ENCODE results near the gene PLG. TPM values are rescaled to one million over a fixed set of nuclear protein-coding genes. Genes with fewer than 3 reads are reported as not detected.
"Not testable (repeated sequence)": the region's sequence is repeated elsewhere in the genome, so short reads cannot be mapped to it uniquely, and the experiment has no call there.

The PLG gene
- total RNA-seq, 1 donor from 2014 or later: 0.16 TPM

GRCh38 chr6:160685762-160686450 is 16.1 kb upstream of the PLG start:
- H3K4me3 Mint-ChIP-seq: no peak overlapping the region
- no peak overlapping the region for H3K27ac Mint-ChIP-seq
- no peak for DNase-seq (ENCODE audit: low spot score in 2 of 2, unreplicated experiment in 2 of 2)
- H3K27me3 Mint-ChIP-seq (ENCODE audit: low read depth): no peaks in the 10 kb centered on the region
- no peaks in the 10 kb centered on the region for H3K4me1 Mint-ChIP-seq
- H3K9me3 Mint-ChIP-seq: peaks cover 20% of the 10 kb centered on the region
- H3K36me3 Mint-ChIP-seq: no peaks in the 10 kb centered on the region
- no peak for TF ChIP-seq CTCF (IDR thresholded peaks at IDR 0.05; ENCODE audit: unreplicated experiment)

- TF ChIP-seq CTCF (IDR thresholded peaks at IDR 0.05; ENCODE audit: unreplicated experiment): no peak
- Mint-ChIP-seq H3K36me3 (no peaks in the 10 kb centered on the region), H3K4me3 (no peak overlapping the region), H3K27me3 (ENCODE audit: low read depth) (no peaks in the 10 kb centered on the region), H3K27ac (no peak overlapping the region), H3K9me3 (peaks cover 35% of the 10 kb centered on the region), H3K4me1 (no peaks in the 10 kb centered on the region)
- no peak for DNase-seq (ENCODE audit: low spot score in 2 of 2, unreplicated experiment in 2 of 2)
Observed at GRCh38 chr6:160690458-160690857, 11.6 kb upstream of the PLG start.

- Mint-ChIP-seq H3K9me3 (peaks cover 39% of the 10 kb centered on the region), H3K27me3 (ENCODE audit: low read depth) (no peaks in the 10 kb centered on the region), H3K4me3 (no peak overlapping the region), H3K27ac (no peak overlapping the region), H3K4me1 (no peaks in the 10 kb centered on the region), H3K36me3 (no peaks in the 10 kb centered on the region)
- no peak for DNase-seq (ENCODE audit: low spot score in 2 of 2, unreplicated experiment in 2 of 2)
- TF ChIP-seq CTCF (IDR thresholded peaks at IDR 0.05; ENCODE audit: unreplicated experiment): no peak
Observed at GRCh38 chr6:160691617-160692016, 10.4 kb upstream of the PLG start.

- no peak overlapping the region for H3K4me3 Mint-ChIP-seq
- no peaks in the 10 kb centered on the region for H3K36me3 Mint-ChIP-seq
- DNase-seq (ENCODE audit: low spot score in 2 of 2, unreplicated experiment in 2 of 2): no peak
- H3K27ac Mint-ChIP-seq: no peak overlapping the region
- H3K4me1 Mint-ChIP-seq: no peaks in the 10 kb centered on the region
- TF ChIP-seq CTCF (IDR thresholded peaks at IDR 0.05; ENCODE audit: unreplicated experiment): peak; percentile 21
- H3K9me3 Mint-ChIP-seq: peaks cover 36% of the 10 kb centered on the region
- H3K27me3 Mint-ChIP-seq (ENCODE audit: low read depth): no peaks in the 10 kb centered on the region
Observed at GRCh38 chr6:160692369-160692959, 9.6 kb upstream of the PLG start.

GRCh38 chr6:160695025-160695424 is 7.0 kb upstream of the PLG start:
- H3K4me1 Mint-ChIP-seq; H3K36me3 Mint-ChIP-seq; H3K27ac Mint-ChIP-seq; H3K27me3 Mint-ChIP-seq (ENCODE audit: low read depth); H3K4me3 Mint-ChIP-seq; DNase-seq (ENCODE audit: low spot score in 2 of 2, unreplicated experiment in 2 of 2): not testable (repeated sequence)
- H3K9me3 Mint-ChIP-seq: peaks cover 32% of the 10 kb centered on the region

GRCh38 chr6:160695622-160696021 is 6.4 kb upstream of the PLG start:
- H3K4me3 Mint-ChIP-seq, H3K36me3 Mint-ChIP-seq: not testable (repeated sequence)

GRCh38 chr6:160696884-160697283 is 5.2 kb upstream of the PLG start:
- not testable (repeated sequence) for H3K27me3 Mint-ChIP-seq (ENCODE audit: low read depth); H3K4me3 Mint-ChIP-seq; DNase-seq (ENCODE audit: low spot score in 2 of 2, unreplicated experiment in 2 of 2); H3K27ac Mint-ChIP-seq; H3K36me3 Mint-ChIP-seq; H3K4me1 Mint-ChIP-seq
- peaks cover 25% of the 10 kb centered on the region for H3K9me3 Mint-ChIP-seq

More at GRCh38 chr6:160695622-160696021, 6.4 kb upstream of the PLG start:
- DNase-seq (ENCODE audit: low spot score in 2 of 2, unreplicated experiment in 2 of 2); H3K27me3 Mint-ChIP-seq (ENCODE audit: low read depth); H3K4me1 Mint-ChIP-seq; H3K27ac Mint-ChIP-seq: not testable (repeated sequence)
- H3K9me3 Mint-ChIP-seq: peaks cover 29% of the 10 kb centered on the region
